Osteoblast (primary cell): ENCODE results near the gene OOSP2. TPM values are rescaled to one million over a fixed set of nuclear protein-coding genes. Genes with fewer than 3 reads are reported as not detected.
"Not testable (repeated sequence)": the region's sequence is repeated elsewhere in the genome, so short reads cannot be mapped to it uniquely, and the experiment has no call there.

ENCODE experiments used
- DNase-seq: peaks from one replicate; pipeline ENCODE4 v3.0.0; 2011; ENCODE audit warnings: low spot score, mixed read lengths; ENCODE audit not compliant: insufficient read length; ENCODE audit errors: missing footprints
- H2AFZ ChIP-seq: 2 replicates; pipeline ENCODE4 v1.6.0; 2011; ENCODE audit warnings: mild to moderate bottlenecking, low read length
- H3K27ac ChIP-seq: 2 replicates; pipeline ENCODE4 v1.5.1; 2011; ENCODE audit warnings: mild to moderate bottlenecking, low read depth, low read length, moderate library complexity
- H3K27me3 ChIP-seq: 2 replicates; pipeline ENCODE4 v1.6.0; 2012; ENCODE audit warnings: mild to moderate bottlenecking, control low read depth, inconsistent platforms, low read length, moderate library complexity; ENCODE audit not compliant: insufficient read depth
- H3K36me3 ChIP-seq: 2 replicates; pipeline ENCODE4 v1.5.1; 2011; ENCODE audit warnings: mild to moderate bottlenecking, low read length, control low read depth, moderate library complexity; ENCODE audit not compliant: insufficient read depth
- H3K4me1 ChIP-seq: 2 replicates; pipeline ENCODE4 v1.5.1; 2011; ENCODE audit warnings: mild to moderate bottlenecking, low read length, control low read depth, moderate library complexity; ENCODE audit not compliant: insufficient read depth
- H3K4me2 ChIP-seq: 2 replicates; pipeline ENCODE4 v1.6.0; 2011; ENCODE audit warnings: mild to moderate bottlenecking, low read length; ENCODE audit not compliant: insufficient read depth
- H3K4me3 ChIP-seq: fragments of 200-600 bp; sonication (generic); 3 replicates; pipeline ENCODE4 v1.5.1; 2012; ENCODE audit warnings: mild to moderate bottlenecking, low read length, inconsistent platforms; ENCODE audit not compliant: insufficient read depth
- H3K79me2 ChIP-seq: 2 replicates; pipeline ENCODE4 v1.6.0; 2012; ENCODE audit warnings: mild to moderate bottlenecking, low read length, control low read depth, inconsistent platforms; ENCODE audit not compliant: insufficient read depth
- H3K9me3 ChIP-seq: 2 replicates; pipeline ENCODE4 v1.5.1; 2011; ENCODE audit warnings: low read depth, low read length, control low read depth
- H4K20me1 ChIP-seq: 2 replicates; pipeline ENCODE4 v1.6.0; 2012; ENCODE audit warnings: mild to moderate bottlenecking, low read length, control low read depth; ENCODE audit not compliant: insufficient read depth
- CTCF ChIP-seq: IDR thresholded peaks from 2 replicates; pipeline ENCODE4 v1.5.1; 2011; ENCODE audit warnings: mild to moderate bottlenecking, low read depth, low read length, moderate library complexity; ENCODE audit errors: extremely low read depth
- total RNA-seq: library from RNA; depleted of rRNA; stranded (reverse); fragments of >200 nt; gene quantifications from 2 replicates; pipeline ENCODE4 v1.2.3, GENCODE V29; 2012

OOSP2 gene
- total RNA-seq, 1 donor = not detected

GRCh38 chr11:60018058-60018457, 22.2 kb upstream of the OOSP2 start:
- Histone ChIP-seq H2AFZ (no peak overlapping the region), H3K27me3 (no peaks in the 10 kb centered on the region), H3K4me1 (no peaks in the 10 kb centered on the region), H3K27ac (no peak overlapping the region), H3K79me2 (no peaks in the 10 kb centered on the region), H3K4me3 (no peak overlapping the region), H3K36me3 (no peaks in the 10 kb centered on the region), H3K4me2 (no peak overlapping the region), H4K20me1 (no peaks in the 10 kb centered on the region), H3K9me3 (no peaks in the 10 kb centered on the region)
- no peak for TF ChIP-seq CTCF
- DNase-seq = no peak

GRCh38 chr11:60020376-60020775, 19.8 kb upstream of the OOSP2 start:
- H3K4me1 ChIP-seq, H2AFZ ChIP-seq, H3K9me3 ChIP-seq, H3K4me3 ChIP-seq, H3K27ac ChIP-seq, DNase-seq, H3K79me2 ChIP-seq, H3K36me3 ChIP-seq, H4K20me1 ChIP-seq, H3K27me3 ChIP-seq, H3K4me2 ChIP-seq: not testable (repeated sequence)

- Histone ChIP-seq H2AFZ (no peak overlapping the region), H3K27me3 (no peaks in the 10 kb centered on the region), H4K20me1 (no peaks in the 10 kb centered on the region), H3K4me2 (no peak overlapping the region), H3K4me3 (no peak overlapping the region), H3K79me2 (no peaks in the 10 kb centered on the region), H3K36me3 (no peaks in the 10 kb centered on the region), H3K9me3 (no peaks in the 10 kb centered on the region), H3K4me1 (no peaks in the 10 kb centered on the region), H3K27ac (no peak overlapping the region)
- no peak for DNase-seq
- TF ChIP-seq CTCF = no peak
Measured at GRCh38 chr11:60029015-60029632, 11.1 kb upstream of the OOSP2 start.

- not testable (repeated sequence) for H3K4me2 ChIP-seq, H3K27ac ChIP-seq, H3K9me3 ChIP-seq, H3K36me3 ChIP-seq, H4K20me1 ChIP-seq, H3K79me2 ChIP-seq, H2AFZ ChIP-seq, H3K4me1 ChIP-seq, DNase-seq, H3K27me3 ChIP-seq, H3K4me3 ChIP-seq
Measured at GRCh38 chr11:60050422-60050821, 10.2 kb downstream of the OOSP2 start.

GRCh38 chr11:60050839-60051238, 10.6 kb downstream of the OOSP2 start:
- not testable (repeated sequence) for H3K36me3 ChIP-seq, H3K27ac ChIP-seq, H3K4me3 ChIP-seq, H4K20me1 ChIP-seq, H2AFZ ChIP-seq, H3K27me3 ChIP-seq, H3K4me2 ChIP-seq, H3K9me3 ChIP-seq, DNase-seq, H3K4me1 ChIP-seq, H3K79me2 ChIP-seq
